PC-9 (cell line): ENCODE measurements around the gene DSCAM. TPM values are rescaled to one million over a fixed set of nuclear protein-coding genes. Genes with fewer than 3 reads are reported as not detected.

Experiments used
- BruUV-seq: library from RNA; stranded (reverse); fragments of 400-500 nt; replicated peaks from 2 replicates; lab custom pipeline; 2021; lab: Mats Ljungman, UMichigan
- CTCF ChIA-PET: fragments of 300-600 bp; sonication (Branson Sonifier 250); formaldehyde crosslinking; loops from one replicate; lab custom pipeline; 2022; ENCODE audit warnings: antibody characterized with exemption; lab: Charles Lee
- POLR2A ChIA-PET: fragments of 300-600 bp; sonication (Branson Sonifier 250); formaldehyde crosslinking; loops from one replicate; lab custom pipeline; 2022; ENCODE audit warnings: antibody characterized with exemption; ENCODE audit not compliant: unreplicated experiment; lab: Charles Lee
- DNase-seq, 2 experiments: peaks; one replicate each; pipeline versions ENCODE4 v3.0.0 to v3.0.0-alpha.2; 2015 to 2022; ENCODE audit warnings: mixed read lengths in 1 of 2
- H2AFZ ChIP-seq: fragments of 200-600 bp; sonication (generic); 2 replicates; pipeline ENCODE4 v1.8.1; 2017; ENCODE audit warnings: antibody characterized with exemption
- H3F3A ChIP-seq: fragments of 200-600 bp; sonication (generic); 2 replicates; pipeline ENCODE4 v1.8.1; 2017; ENCODE audit warnings: antibody characterized with exemption, mild to moderate bottlenecking, low read depth; ENCODE audit not compliant: insufficient read depth
- H3K27ac ChIP-seq: fragments of 200-600 bp; sonication (generic); 2 replicates; pipeline ENCODE4 v1.6.1; 2016; ENCODE audit warnings: mixed run types
- H3K27me3 ChIP-seq: fragments of 200-600 bp; sonication (generic); 2 replicates; pipeline ENCODE4 v1.6.1; 2016; ENCODE audit warnings: low read depth, mixed run types; ENCODE audit not compliant: insufficient read depth
- H3K36me3 ChIP-seq: fragments of 200-600 bp; sonication (generic); 2 replicates; pipeline ENCODE4 v1.6.1; 2016; ENCODE audit warnings: low read depth, mixed run types
- H3K4me1 ChIP-seq: fragments of 200-600 bp; sonication (generic); replicated peaks from 2 replicates; pipeline ENCODE4 v1.6.1; 2016; ENCODE audit warnings: mixed run types; ENCODE audit not compliant: insufficient read depth
- H3K4me2 ChIP-seq: fragments of 200-600 bp; sonication (generic); 2 replicates; pipeline ENCODE4 v1.6.1; 2017; ENCODE audit warnings: mixed run types
- H3K4me3 ChIP-seq: fragments of 200-600 bp; sonication (generic); 2 replicates; pipeline ENCODE4 v1.6.1; 2016; ENCODE audit warnings: mixed run types
- H3K79me2 ChIP-seq: fragments of 200-600 bp; sonication (generic); 2 replicates; pipeline ENCODE4 v1.6.1; 2017; ENCODE audit warnings: low read depth, mixed run types
- H3K9me2 ChIP-seq: fragments of 200-600 bp; sonication (generic); 2 replicates; pipeline ENCODE4 v1.8.1; 2017; ENCODE audit warnings: mild to moderate bottlenecking; ENCODE audit not compliant: insufficient read depth
- H3K9me3 ChIP-seq: fragments of 200-600 bp; sonication (generic); 2 replicates; pipeline ENCODE4 v1.8.1; 2016; ENCODE audit warnings: low read depth; ENCODE audit not compliant: insufficient read depth
- H4K20me1 ChIP-seq: fragments of 200-600 bp; sonication (generic); 2 replicates; pipeline ENCODE4 v1.8.1; 2017; ENCODE audit not compliant: insufficient read depth
- EZH2 ChIP-seq: fragments of 200-600 bp; sonication (generic); IDR thresholded peaks from 2 replicates; pipeline ENCODE4 v1.8.0; 2017; ENCODE audit warnings: antibody characterized with exemption, low read depth
- intact Hi-C: fragments of 100-400 bp; cut with micrococcal nuclease; formaldehyde crosslinking; loops from one replicate; pipeline ENCODE4 v1.10.0; 2022; ENCODE audit not compliant: unreplicated experiment
- total RNA-seq: library from RNA; stranded (reverse); gene quantifications from 2 replicates; pipeline ENCODE4 v1.2.3, GENCODE V29; 2021
- TF ChIP-seq, protein P1 (sequence below): fragments of 200-600 bp; sonication (generic); conservative IDR thresholded peaks from 2 replicates; pipeline ENCODE4 v1.6.1; 2017; ENCODE audit warnings: mixed run types, antibody characterized with exemption, mild to moderate bottlenecking, moderate library complexity

DSCAM gene
- total RNA-seq, 1 experiment from 2014 or later: not detected

DNA sequence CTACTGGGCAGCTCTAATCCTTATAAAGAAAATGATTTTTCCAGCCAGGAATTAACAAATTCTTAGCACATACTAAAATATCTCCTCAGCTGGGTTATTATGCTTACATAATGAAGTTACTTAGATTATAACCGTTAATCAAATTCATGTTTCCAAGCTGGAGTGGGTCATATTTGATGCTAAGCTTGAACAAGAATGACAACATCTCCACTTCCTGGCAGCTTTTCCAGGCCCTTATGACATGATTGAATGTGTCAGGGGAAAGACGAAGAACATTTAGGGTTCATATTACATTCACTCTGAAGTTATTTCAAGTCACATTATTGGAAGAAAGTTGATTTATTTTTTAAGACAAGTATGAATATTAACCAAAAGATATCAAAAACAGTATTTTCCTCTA lies 646.0 kb downstream of the DSCAM start:
- H3K27ac ChIP-seq: no peak overlapping the region
- H3K27me3 ChIP-seq: no peaks in the 10 kb centered on the region
- H3K4me1 ChIP-seq: no peaks in the 10 kb centered on the region
- no peak overlapping the region for H3K4me2 ChIP-seq
- intact Hi-C loops: no loop called here
- POLR2A ChIA-PET: no interaction called here
- no peak overlapping the region for H3K4me3 ChIP-seq
- no peak overlapping the region for H2AFZ ChIP-seq
- no peaks in the 10 kb centered on the region for H3K9me3 ChIP-seq
- no peak for DNase-seq
- no peaks in the 10 kb centered on the region for H3K9me2 ChIP-seq
- TF ChIP-seq EZH2: no peak
- TF ChIP-seq, protein P1, sequence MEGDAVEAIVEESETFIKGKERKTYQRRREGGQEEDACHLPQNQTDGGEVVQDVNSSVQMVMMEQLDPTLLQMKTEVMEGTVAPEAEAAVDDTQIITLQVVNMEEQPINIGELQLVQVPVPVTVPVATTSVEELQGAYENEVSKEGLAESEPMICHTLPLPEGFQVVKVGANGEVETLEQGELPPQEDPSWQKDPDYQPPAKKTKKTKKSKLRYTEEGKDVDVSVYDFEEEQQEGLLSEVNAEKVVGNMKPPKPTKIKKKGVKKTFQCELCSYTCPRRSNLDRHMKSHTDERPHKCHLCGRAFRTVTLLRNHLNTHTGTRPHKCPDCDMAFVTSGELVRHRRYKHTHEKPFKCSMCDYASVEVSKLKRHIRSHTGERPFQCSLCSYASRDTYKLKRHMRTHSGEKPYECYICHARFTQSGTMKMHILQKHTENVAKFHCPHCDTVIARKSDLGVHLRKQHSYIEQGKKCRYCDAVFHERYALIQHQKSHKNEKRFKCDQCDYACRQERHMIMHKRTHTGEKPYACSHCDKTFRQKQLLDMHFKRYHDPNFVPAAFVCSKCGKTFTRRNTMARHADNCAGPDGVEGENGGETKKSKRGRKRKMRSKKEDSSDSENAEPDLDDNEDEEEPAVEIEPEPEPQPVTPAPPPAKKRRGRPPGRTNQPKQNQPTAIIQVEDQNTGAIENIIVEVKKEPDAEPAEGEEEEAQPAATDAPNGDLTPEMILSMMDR: no peak
- H3F3A ChIP-seq: no peaks in the 10 kb centered on the region
- no peaks in the 10 kb centered on the region for H3K36me3 ChIP-seq
- no peaks in the 10 kb centered on the region for H4K20me1 ChIP-seq
- CTCF ChIA-PET: no interaction called here
- no TSS peak for BruUV-seq
- H3K79me2 ChIP-seq: no peaks in the 10 kb centered on the region

DNA sequence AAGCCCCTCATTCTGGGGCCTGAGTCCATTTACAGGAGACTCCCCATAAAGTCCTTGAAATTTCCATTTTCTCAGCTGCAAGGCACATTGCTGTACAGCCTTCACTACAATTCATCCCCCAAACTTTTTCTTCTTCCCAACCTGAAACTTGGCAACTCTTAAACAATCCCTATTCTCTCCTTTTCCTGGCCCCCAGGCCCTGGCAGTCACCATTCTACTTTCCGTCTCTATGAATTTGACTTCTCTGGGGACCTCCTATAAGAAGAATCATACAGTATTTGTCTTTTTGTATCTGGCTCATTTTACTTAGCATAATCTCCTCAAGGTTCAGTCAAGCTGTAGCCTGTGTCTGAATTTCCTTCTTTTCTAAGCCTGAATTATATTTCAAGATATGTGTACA lies 646.8 kb downstream of the DSCAM start:
- Histone ChIP-seq H3K79me2 (no peaks in the 10 kb centered on the region), H3K36me3 (no peaks in the 10 kb centered on the region), H3K27ac (no peak overlapping the region), H3K4me2 (no peak overlapping the region), H3K27me3 (no peaks in the 10 kb centered on the region), H3F3A (no peaks in the 10 kb centered on the region), H3K9me2 (no peaks in the 10 kb centered on the region), H3K4me1 (no peaks in the 10 kb centered on the region), H2AFZ (no peak overlapping the region), H3K9me3 (no peaks in the 10 kb centered on the region), H3K4me3 (no peak overlapping the region), H4K20me1 (no peaks in the 10 kb centered on the region)
- ChIA-PET CTCF (no interaction called here), POLR2A (no interaction called here)
- intact Hi-C loops: no loop called here
- DNase-seq: no peak
- no TSS peak for BruUV-seq
- TF ChIP-seq, protein P1: no peak
- no peak for TF ChIP-seq EZH2

DNA sequence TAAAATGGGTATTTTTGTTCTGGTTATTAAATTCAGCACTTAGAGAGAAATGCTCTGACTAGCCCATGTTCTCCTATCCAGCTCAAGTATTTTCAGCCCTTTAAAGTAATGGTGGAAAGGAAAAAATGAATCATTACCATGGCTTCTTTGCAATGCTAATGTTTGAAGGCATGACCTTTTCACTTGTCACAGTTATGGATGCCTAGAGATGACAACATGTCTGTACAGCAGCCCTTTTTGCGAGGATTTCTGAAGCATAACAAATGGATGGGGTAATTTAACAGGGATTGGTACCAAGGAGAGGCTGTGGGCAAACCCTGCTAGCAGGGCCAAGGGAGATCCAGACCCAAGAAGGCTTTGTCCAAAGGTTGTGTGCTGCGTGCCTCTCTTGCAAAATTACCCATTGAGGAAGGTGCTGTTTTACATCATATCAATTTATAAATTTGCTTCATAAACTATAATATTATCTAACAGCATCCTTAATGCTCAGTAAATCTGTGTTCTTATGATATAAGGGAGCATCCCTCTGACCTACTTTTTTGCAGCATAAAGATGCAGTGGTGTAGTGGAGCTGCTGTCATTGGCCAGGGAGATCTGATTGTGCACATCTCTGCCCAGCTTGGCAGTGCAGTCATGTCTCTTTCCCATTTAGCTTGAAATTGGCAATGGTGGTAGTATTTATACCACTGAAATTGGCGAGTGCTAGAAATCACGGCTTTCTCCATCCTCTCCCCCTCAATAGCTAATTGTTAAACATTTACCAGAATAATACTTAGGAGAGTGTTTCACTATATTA lies 652.6 kb downstream of the DSCAM start:
- H3K9me3 ChIP-seq: no peaks in the 10 kb centered on the region
- no peaks in the 10 kb centered on the region for H3K79me2 ChIP-seq
- no peak overlapping the region for H3K27ac ChIP-seq
- ChIA-PET POLR2A (no interaction called here), CTCF (no interaction called here)
- H4K20me1 ChIP-seq: no peaks in the 10 kb centered on the region
- H3K36me3 ChIP-seq: no peaks in the 10 kb centered on the region
- intact Hi-C loops: no loop called here
- no peaks in the 10 kb centered on the region for H3K9me2 ChIP-seq
- DNase-seq: no peak
- no peak overlapping the region for H3K4me3 ChIP-seq
- H3K4me1 ChIP-seq: no peaks in the 10 kb centered on the region
- no peaks in the 10 kb centered on the region for H3F3A ChIP-seq
- no peak overlapping the region for H3K4me2 ChIP-seq
- TF ChIP-seq, protein P1: no peak
- no peak for TF ChIP-seq EZH2
- H3K27me3 ChIP-seq: no peaks in the 10 kb centered on the region
- H2AFZ ChIP-seq: no peak overlapping the region
- no TSS peak for BruUV-seq
